ENCODE data around the gene PANX1.

GRCh38 chr11:94141511-94142307 lies 13.1 kb downstream of the PANX1 start:
- TF ChIP-seq, protein P1, sequence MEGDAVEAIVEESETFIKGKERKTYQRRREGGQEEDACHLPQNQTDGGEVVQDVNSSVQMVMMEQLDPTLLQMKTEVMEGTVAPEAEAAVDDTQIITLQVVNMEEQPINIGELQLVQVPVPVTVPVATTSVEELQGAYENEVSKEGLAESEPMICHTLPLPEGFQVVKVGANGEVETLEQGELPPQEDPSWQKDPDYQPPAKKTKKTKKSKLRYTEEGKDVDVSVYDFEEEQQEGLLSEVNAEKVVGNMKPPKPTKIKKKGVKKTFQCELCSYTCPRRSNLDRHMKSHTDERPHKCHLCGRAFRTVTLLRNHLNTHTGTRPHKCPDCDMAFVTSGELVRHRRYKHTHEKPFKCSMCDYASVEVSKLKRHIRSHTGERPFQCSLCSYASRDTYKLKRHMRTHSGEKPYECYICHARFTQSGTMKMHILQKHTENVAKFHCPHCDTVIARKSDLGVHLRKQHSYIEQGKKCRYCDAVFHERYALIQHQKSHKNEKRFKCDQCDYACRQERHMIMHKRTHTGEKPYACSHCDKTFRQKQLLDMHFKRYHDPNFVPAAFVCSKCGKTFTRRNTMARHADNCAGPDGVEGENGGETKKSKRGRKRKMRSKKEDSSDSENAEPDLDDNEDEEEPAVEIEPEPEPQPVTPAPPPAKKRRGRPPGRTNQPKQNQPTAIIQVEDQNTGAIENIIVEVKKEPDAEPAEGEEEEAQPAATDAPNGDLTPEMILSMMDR (conservative IDR thresholded peaks at IDR 0.05; ENCODE audit: low read length): no peak
- TF ChIP-seq EZH2phosphoT487 (IDR thresholded peaks at IDR 0.05; ENCODE audit: borderline replicate concordance, low read depth, low read length): no peak
